Skeletal muscle cell (primary cell): ENCODE measurements around the gene CORO2B.

Experiments
- DNase-seq: peaks from one replicate; pipeline ENCODE4 v3.0.0-alpha.2; 2010; ENCODE audit warnings: low read depth
- H3K4me3 ChIP-seq: 2 replicates; pipeline ENCODE4 v1.5.1; 2011; ENCODE audit warnings: low read depth, mild to moderate bottlenecking, control low read depth, low read length, moderate library complexity

The CORO2B gene

DNA sequence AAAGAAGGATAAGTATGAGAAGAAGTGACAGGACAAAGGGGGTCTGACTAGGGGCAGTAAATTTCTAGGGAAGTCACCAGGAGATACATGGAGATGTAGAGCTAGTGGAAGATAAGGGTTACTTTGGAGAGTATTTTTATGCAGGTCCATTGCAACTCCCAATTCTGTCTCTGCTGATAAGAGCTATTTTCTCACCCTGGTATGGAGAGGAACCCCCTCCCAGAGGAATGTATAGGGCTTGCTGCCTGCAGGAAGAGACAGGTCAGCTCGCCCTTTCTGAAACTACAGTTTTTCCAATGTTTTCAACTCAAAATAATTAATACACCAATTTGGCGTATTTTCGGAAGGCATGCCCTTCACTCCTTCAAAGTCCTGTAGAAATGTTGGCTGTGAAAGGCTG, 11.4 kb upstream of the CORO2B start:
- DNase-seq, result no peak
- no peak overlapping the region for H3K4me3 ChIP-seq

DNA sequence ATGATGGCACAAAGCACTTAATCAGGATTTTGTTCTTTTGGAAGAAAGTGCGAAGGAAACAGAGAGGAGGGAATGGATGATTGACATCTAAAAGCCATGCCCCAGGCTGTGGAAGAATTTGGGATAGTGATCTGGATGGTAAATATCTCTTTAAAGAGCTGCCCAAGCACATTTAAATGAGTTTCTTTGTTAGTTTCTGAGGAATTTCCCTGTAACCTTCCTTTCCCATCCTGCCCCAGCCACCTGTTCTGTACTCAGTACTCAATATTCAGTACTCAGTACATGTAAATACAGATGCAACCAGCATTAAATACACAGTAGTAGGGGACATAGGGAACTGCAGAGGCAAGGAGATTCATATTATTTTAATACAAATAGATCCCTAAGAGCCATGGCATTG, 7.8 kb upstream of the CORO2B start:
- no peak overlapping the region for H3K4me3 ChIP-seq
- no peak for DNase-seq

DNA sequence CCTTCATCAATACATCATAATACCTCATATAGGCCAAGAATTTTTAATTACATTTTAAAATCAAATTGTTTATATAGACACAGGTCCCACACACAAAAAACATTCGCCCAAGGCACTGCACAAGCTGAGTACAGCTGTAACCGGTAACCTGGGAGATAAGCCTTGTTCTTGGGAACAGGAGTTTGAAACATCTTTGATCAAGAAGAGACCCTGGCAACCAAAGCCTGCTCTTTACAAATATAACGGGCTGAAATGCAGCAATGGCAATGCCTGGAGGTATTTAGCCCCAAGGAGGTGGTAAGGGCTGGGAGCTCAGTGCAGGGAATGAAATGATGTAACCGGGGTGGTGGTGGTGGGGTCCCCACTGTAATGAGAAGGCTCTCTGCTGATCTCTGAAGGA, 7.2 kb upstream of the CORO2B start:
- H3K4me3 ChIP-seq, result no peak overlapping the region
- no peak for DNase-seq

DNA sequence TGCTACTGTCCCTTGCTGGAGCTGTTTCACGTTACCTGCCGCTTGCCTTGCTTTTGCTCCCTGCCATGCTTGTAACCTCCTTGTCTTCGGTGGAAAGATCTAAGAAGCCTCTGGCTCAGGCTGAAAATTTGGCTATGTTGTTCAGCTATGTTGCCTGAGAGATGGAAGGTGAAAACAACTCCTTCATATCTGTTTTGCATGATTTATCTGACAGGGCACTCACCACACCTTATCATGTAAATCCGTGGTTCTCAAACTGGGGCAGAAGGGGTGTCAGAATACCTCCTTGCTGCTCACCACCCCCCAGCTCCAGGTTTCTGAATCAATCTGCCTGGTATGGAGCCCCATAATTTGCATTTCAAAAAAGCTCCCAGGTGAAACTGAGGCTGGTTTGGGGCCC, 6.5 kb upstream of the CORO2B start:
- DNase-seq, result no peak
- H3K4me3 ChIP-seq, result no peak overlapping the region

DNA sequence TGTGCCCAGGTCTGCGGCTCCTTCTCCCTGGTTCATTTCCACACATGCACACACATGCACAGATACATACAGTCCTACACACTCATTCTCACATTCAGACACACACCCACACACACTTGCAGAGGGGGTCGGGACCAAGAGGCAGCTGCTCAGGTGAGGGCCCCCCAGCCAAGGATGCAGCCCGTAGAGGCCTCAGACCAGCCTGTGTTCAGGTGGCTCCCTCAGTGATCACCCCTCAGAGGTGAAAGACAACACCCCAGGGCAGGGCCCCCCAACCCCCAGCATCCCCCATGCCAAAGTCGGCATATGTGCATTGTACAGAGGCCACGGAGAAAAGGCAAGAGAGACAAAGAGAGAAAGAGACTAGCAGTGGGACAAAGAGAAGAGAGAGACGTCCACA, 5.9 kb upstream of the CORO2B start:
- no peak overlapping the region for H3K4me3 ChIP-seq
- no peak for DNase-seq

DNA sequence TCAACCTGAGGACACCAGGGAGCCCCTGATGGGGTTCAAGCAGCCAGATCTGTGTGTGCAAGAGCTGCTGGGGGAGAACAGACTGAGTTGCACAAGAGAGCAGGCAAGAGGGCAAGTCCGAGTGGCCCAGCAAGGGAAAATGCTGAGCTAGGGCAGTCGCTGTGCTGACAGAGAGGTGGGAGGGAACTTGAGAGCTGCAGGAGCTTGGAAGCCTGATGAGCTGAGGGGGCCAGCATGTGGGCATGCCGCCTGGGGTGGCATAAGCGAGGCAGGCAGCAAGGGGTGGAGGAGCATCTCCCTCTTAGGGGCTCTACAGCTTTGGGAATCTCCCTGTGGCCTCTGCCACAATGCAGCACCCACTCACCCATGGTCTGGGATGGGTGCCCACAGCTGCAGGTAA, 4.7 kb upstream of the CORO2B start:
- DNase-seq, result no peak
- no peak overlapping the region for H3K4me3 ChIP-seq

DNA sequence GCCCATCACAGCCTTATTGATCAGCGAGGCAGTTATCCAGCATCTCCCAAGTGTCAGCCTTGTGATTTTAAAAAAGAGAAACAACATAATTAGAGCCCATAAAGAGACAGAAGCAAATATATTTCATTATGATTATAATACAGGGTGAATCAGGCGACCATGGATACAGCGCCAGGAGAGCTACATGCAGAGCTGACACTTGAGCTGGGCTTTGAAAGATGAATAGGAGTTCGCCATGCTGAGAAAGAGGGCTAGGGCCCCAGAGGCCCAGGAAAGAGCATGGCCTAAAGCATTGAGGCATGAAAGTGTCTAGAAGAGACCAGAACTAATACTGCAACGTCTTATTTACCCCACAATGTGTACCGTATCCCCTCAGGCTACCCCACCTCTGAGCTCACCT, 4.2 kb upstream of the CORO2B start:
- DNase-seq, result no peak
- H3K4me3 ChIP-seq, result no peak overlapping the region

DNA sequence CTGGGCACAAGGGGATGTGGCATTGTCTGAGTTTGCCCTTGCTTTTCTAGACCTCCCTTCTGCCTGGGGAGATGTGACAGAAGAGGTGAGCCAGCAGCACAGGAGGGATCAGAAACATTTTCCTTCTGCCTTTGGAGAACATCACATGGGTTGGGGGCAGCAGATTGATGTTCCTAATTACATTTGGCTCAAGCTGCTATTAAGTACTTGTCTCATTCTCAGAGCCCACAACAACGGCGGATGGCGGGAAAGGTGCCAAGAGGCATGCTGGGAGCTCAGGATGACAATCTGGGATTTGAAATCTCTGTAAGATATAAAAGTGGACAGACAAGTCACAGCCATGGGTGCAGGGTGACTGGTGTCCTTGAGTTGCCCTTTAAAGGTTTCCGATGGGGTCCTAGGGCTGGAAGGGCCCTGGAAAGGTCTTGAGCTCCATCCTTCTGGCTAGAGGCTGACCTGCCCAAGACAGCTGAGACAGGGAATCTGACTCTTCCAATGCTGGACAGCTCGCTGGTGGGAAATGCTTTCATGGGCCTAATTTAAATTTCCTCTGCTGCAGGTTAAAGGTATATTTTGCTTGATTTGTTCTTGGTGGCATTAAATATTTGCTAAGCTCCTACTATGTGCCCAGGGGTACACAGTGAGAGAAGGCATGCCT, 2.4 kb upstream of the CORO2B start:
- DNase-seq, result no peak

DNA sequence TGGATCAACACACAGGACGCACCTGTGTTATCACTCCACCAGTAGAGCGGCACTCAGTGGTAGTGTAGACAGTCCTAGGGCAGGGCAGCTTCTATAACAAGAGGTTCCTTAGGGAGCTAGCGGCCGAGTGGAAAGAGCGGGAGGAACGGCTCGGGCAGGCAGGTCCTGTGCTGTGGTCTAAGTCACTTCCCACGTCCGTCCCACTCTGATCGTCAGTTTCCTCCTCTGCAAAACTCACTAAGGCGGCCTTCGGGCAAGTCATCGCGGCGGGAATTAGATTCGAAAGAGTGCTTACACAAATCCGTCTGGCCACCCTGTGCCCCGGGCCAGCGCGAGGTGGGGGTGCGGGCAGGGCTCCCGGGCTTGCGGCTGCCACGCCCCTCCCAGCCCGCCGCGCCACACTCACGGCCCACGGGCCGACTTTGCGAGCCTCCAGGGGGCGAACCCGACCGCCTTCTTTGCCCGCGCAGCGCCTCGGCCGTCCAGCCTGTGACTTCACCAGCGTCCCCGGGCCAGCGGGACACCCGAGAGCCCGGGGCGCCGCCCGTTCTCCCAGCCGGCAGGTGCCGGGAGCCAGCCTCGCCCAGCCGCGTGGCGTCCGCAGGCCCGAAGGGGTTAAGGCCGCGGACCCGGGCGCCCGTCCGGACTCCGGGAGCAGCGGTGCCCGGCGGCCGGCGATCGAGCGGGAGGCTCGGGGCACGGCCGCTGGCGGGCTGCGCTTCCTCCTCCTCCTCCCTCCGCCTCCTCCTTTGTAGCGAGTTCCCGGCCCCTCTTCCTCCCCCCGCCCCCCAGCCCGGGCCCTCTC, 416 bp upstream of the CORO2B start:
- peak overlapping the region; percentile 60 for H3K4me3 ChIP-seq
- DNase-seq, result no peak

More for the DNA sequence above, 2.4 kb upstream of the CORO2B start:
- H3K4me3 ChIP-seq, result no peak overlapping the region

DNA sequence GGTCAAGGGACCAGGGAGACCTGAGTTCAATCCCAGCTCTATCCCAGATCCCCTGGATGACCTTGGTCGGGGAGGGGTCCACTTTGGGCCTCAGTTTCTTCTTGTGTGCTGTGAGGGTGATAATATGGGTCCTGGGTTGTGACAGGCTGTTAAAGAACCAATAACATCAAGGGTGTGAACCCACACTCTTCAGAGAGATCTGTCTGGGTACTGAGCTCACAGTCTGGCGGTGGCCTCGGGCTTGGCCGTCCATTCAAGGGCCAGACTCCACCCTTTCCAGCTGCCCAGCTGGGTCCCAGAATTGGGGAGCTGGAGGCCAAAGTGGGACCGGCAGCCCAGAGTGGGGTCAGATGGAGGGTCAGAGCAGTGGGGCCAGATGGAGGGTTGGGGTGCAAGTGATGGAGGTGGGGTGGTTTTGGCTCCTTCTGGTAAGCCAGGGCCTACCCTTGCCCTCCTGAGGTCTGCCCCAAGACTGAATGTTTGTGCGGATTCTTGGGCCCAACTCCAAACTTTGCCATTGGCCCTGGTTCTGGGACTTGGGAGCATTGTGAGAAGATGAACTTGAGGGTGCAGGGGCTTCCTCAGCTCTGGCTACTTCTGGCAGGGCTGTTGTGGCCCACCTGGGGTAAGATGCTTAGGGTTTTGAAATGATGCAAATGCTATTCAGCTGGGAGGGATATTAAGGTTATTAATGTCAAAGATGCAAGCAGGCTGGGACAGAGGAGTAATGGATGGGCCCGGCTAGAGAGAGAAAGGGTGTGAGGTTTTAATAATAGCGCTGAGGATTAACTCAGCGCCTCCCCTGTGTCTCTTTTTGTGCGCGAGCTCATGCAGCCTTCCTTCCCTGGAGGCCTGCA, 1.5 kb downstream of the CORO2B start:
- no peak for DNase-seq
- peak overlapping the region; percentile 60 for H3K4me3 ChIP-seq

DNA sequence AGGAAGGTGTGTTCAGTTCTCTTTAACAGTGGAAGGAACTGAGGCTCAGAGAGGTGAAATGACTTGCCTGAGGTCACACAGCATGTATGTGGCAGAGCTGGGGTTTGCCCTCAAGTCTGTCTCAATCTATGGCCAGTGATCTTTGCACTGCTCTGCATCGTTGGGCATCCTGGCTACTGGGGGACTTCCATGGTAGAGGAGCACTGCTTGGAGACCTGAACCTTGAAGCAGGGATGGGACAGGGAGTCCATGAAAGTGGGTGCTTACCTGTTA, 2.0 kb downstream of the CORO2B start:
- H3K4me3 ChIP-seq, result no peak overlapping the region
- no peak for DNase-seq

DNA sequence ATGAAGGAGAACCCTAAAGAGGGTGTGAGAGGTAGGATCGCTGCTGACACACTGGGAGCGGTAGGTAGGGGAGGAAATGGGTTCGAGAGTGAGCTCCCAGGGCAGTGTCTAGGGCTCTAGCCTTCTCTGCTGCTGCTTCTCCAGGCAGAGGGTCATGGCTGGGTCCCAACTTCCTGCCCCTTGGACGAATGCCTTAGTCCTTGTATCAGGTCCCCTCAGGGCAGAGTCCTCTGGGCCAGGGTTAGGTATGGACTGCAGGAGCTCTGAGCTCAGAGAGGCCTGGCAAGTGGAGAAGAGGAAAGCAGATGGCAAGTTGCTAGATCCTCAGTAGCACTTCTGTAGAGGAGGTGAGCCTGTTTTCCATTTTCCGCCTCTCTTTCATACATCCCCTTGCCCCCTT, 2.9 kb downstream of the CORO2B start:
- DNase-seq, result no peak
- no peak overlapping the region for H3K4me3 ChIP-seq

DNA sequence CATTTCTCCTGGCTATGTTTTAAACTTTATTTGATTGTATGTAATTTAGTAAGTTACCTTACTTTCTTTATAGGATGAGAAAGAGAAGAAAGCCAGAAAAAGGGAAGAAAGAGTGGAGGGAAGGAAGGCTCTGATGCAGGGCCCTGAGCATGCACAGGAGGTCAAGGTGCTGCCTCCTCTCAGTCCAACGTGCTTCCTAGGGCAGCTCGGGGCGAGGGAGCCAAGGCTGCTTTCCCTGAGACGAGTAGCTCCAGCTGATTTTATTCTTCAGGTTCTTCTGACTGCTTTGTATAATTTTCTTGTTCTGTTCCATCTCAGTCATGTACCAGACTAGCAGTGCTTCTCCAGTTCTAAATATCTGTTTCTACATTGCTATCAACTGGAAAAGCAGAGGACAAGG, 3.4 kb downstream of the CORO2B start:
- H3K4me3 ChIP-seq, result no peak overlapping the region

DNA sequence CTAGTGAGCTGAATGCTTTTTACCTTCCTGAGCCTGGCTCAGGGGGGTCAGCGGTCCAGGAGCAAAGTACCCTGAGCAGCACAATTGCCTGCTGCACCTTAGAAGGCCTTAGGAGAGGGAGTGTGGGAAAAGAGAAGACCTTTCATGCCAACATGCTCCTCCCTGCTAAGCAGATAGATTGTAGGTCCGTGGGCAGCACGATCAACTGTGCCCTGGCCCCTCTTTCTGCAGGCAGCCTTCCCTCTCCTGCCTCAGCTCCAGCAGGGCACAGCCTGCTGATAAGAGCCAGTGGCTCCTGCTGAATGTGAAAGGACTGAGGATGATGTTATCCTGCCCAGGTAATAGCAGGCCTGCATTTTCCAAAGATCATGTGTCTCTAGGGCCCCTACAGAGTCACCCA, 4.1 kb downstream of the CORO2B start:
- DNase-seq, result no peak
- no peak overlapping the region for H3K4me3 ChIP-seq

More for the DNA sequence above, 3.4 kb downstream of the CORO2B start:
- no peak for DNase-seq

DNA sequence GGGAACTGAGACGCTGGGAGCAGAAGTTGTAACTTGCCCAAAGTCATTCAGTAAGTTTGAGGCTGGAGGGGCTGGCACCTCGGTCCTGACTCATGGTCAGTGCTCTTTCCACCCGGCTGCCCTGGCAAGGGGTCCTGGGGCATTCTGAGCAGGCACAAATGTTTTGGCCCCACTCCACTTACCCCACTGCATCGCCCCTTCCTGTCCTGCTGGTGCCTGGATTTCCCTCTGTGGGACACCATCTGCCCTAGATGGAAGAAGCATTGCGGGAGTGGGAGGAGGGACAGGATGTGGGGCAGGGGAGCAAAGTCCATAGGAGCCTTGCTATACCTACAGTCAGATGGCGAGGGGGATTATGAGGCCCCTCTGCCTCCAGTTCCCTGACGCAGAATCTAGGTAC, 4.5 kb downstream of the CORO2B start:
- no peak overlapping the region for H3K4me3 ChIP-seq
- DNase-seq, result no peak

DNA sequence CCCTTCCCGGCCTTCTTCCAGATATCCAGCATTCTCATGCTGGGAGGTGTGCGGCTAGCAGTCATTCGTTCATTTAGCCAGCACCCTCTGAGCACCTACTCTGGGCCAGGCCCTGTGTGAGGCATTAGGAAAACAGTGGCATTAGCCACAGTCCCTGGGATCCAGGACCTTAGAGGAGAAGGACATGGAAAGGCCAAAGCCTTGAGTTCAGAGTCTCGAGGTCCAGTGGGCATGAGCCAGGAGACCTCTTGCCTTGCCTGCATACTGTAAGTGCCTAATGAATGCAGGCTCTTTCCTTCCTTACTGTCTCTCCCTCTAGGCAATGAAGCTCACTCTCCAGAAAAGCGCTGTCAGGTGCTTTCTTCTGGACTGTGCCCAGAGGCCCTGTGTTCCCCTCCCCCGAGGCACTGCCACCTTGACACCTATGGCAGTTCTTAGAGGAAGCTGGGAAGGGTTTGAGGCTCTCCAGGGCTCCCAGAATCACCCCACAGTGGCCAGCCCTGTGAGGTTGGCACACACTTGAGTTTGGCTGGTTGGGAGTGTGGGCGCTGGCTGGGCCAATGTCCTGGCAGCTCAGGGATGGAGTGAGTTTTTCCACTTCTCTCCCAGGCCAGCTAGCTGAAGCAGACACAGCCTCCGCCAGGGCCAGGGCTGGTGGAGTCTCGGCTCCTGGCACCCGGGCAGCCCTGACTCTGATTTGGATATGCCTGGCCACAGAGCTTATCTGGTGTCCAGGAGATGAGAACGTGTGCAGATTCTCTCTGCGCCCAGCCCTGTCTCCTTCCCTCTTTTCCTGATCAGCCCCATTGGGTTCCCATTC, 5.4 kb downstream of the CORO2B start:
- no peak for DNase-seq
- H3K4me3 ChIP-seq, result no peak overlapping the region

DNA sequence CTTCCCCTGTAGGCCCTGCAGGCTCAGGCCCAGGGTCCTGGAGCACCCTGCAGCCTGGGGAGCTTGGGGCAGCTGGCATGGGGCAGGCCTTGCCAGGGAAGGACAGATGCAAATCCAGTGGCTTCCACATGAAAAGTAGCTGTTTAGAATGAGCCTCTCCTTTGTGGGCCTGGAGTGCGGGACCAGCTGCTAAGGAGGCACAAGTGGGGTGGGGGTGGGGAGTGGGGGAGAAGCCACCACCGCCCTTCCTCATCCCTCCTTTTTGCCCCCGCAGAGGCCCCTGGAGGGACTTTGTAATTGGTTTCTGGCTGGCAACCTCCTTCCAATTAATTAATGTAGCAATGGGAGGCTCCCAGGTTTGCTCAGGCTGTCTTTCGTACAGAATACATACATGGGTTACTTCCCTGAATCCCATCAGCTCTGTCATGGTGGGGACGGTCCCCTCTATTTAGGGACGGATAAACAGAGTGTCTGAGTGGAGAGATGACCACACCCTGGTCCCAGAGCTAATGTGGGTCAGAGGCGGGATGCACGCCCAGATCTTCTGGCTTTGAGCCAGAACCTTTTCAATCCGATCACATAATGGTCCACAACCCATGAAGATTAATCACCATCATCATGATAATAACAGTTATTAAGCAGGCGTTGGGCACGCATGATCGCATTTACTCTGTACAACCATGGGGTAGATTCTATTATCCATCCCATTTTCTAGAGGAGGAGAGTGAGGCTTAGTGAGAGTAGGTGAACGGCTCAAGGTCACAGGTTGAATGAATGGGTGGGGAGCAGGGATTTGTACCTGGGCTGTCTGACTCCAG, 6.2 kb downstream of the CORO2B start:
- DNase-seq, result no peak
- no peak overlapping the region for H3K4me3 ChIP-seq

DNA sequence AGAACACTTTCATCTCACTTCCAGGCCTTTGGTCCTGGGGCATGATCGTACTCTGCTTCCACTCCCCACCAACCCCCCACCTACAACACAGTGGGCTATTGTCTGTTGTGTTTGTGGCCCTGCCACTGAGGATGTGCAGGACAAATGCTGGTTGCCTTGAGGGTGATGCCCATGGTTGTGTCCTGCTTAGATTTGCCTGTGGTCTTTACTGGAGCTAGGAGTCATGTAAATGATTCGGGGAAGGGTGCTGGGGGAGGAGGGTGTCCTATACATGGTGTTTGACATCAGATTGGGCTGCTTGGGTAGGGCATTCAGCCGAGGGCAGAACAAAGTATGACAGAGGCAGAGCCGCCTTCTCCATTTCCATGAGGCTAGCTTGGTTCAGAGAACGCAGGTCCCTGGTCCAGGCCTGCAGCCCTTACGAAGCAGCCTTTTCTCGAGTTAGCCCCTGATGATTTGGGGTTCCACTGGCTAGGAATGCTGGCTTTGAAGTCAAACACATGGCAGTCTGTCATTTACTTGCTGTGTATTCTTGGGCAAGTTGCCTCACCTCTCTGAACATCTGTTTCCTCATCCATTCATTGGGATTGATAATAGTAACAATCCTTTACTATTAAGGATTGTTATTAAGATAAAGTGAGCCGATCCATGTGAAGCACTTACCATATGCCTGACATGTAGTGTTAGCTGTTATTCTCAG, 6.9 kb downstream of the CORO2B start:
- DNase-seq, result no peak
- no peak overlapping the region for H3K4me3 ChIP-seq
